ENCODE measurements around the gene GPR143.

GRCh38 chrX:9677098-9677739 is 88.4 kb downstream of the GPR143 start:
- no peak for TF ChIP-seq EP300 (IDR thresholded peaks at IDR 0.05)
- TF ChIP-seq CTCF (IDR thresholded peaks at IDR 0.05), result no peak
- no peak for TF ChIP-seq POLR2AphosphoS5 (IDR thresholded peaks at IDR 0.05)
- TF ChIP-seq POLR2A (IDR thresholded peaks at IDR 0.05), result no peak

Measured in sigmoid colon (tissue), 4 donors.